ENCODE results near the gene SLC9C2.
"Not testable (repeated sequence)": the region's sequence is repeated elsewhere in the genome, so short reads cannot be mapped to it uniquely, and the experiment has no call there.

Gene SLC9C2

DNA sequence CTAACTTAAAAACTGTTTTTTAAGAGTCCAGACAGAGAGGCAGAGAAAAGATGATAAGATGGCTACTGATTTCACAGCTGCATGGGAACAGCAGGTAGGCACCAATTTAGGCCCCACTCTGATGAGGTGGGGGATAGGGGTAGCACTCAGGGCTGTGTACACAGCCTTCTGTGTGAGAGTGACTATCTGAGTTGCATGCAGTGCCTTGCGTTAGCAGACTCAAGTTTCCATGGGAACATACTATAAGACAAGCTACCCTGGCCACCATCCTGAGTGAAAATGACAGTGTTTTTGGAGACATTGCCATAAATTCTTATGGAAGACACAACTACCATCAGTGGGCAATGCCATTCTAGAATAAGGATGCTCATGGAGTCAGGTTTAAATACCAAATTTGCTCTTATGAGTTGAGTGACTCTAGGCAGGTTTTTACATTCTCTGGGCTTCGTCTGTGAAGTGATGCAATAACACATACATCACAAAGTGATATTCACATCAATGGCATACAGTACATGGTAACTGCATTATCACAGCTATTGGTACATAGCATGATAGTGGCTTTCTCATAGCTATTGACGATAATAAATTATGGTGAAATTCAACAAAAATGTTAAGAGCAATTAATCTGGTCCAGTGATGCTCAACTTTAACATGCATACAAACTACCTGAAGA lies 30.5 kb downstream of the SLC9C2 start:
- DNase-seq (ENCODE audit: extremely low read depth, low read depth) = no peak
- no peak for TF ChIP-seq CTCF (IDR thresholded peaks at IDR 0.05; ENCODE audit: low read depth, low read length)

DNA sequence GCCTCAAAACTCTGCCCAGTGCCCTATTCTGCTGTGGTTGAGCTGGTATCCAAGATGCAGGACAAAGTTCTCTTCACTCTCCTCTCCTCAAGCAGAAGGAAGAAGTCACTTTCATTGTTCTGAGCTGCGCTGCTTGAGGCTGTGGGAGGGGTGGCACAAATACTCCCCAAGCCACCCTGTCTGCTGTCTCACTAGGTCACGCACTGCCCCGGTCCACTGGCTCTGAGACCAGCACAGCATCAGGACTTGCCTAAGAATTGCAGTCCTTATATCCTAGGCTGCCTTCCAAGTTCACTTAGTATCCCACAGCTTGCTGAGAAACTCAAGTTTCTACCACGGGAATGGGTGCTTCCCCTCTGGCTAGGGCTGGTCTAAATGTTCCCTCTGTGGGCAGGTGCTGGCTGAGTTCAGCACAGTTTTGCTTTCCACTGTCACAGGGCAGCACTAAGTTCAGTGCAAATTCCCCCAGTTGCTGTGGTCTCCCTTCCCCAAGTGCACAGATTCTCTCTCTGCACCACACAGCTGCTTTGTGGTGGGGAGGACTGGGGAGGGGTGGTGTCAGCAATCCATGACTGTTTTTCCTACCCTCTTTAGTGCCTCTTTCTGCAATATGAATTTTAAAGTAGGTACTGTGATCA lies 32.4 kb downstream of the SLC9C2 start:
- DNase-seq (ENCODE audit: extremely low read depth, low read depth) = no peak
- TF ChIP-seq CTCF (IDR thresholded peaks at IDR 0.05; ENCODE audit: low read depth, low read length) = no peak

DNA sequence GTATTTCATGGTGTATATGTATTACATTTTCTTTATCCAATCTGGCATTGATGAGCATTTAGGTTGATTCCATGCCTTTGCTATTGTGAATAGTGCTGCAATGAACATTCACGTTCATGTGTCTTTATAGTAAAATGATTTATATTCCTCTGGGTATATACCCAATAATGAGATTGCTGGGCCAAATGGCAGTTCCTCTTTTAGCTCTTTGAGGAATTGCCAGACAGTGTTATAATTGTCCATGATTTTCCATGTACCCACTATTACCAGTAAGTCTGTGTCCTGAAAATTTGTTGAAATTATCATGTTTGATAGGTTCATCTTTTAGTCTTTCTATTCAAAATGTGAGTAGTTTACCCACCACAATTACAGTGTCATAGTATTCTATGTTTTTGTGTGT lies 34.4 kb downstream of the SLC9C2 start:
- TF ChIP-seq CTCF (IDR thresholded peaks at IDR 0.05; ENCODE audit: low read depth, low read length) = no peak
- DNase-seq (ENCODE audit: extremely low read depth, low read depth) = no peak

DNA sequence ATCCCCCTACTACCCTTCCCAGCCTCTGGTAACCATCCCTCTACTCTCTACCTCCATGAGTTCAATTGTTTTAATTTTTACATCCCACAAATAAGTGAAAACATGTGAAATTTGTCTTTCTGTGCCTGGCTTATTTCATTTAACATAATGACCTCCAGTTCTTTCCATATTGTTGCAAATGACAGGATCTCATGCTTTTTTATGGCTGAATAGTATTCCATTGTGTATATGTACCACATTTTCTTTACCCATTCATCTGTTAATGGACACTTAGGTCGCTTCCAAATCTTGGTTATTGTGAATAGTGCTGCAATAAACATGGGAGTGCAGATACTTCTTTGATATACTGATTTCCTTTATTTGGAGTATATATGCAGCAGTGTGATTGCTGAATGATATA lies 39.0 kb downstream of the SLC9C2 start:
- not testable (repeated sequence) for DNase-seq (ENCODE audit: extremely low read depth, low read depth)

GRCh38 chr1:173562813-173563212 lies 40.1 kb downstream of the SLC9C2 start:
- TF ChIP-seq CTCF (IDR thresholded peaks at IDR 0.05; ENCODE audit: low read depth, low read length) = peak; percentile 3; the same call in 1 of the 2 replicates
- no peak for DNase-seq (ENCODE audit: extremely low read depth, low read depth)

- TF ChIP-seq CTCF (IDR thresholded peaks at IDR 0.05; ENCODE audit: low read depth, low read length) = no peak
- DNase-seq (ENCODE audit: extremely low read depth, low read depth) = no peak
Observed at GRCh38 chr1:173561263-173561662, 41.6 kb downstream of the SLC9C2 start.

DNA sequence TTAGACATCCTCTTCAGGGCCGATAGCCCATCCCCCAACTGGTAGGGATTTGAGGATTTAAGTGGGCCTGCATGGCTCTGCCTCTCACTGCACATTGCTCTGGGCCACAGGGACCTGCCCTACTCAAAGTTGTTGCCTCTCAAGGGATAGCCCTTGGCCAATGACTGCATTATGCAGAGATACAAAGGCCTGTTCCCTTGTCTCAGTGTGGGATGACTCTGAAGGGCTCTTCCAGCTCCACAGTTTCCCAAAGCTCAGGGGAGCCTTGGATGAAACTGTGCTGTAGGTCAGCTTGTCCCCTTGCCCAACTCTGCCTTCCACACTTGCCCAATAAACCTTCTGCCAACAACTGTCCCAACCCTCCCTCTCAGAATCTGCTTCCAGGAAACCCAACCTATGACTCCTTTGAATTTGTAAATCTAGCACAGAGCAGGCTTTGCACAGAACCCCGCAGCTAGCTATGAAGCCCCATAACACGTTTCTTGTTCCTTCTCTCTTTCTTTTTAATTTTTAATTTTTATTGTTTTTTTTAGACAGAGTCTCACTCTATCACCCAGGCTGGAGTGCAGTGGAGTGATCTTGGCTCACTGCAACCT lies 42.5 kb downstream of the SLC9C2 start:
- no peak for TF ChIP-seq CTCF (IDR thresholded peaks at IDR 0.05; ENCODE audit: low read depth, low read length)
- DNase-seq (ENCODE audit: extremely low read depth, low read depth) = no peak

All from AG09319 (cell line).